GM18873 (cell line): Measurements from ENCODE around the gene SGO2.

ENCODE experiments used
- ATAC-seq: cut with Tn5 transposase; IDR thresholded peaks from one replicate; pipeline ENCODE4 v1.9.1; 2021; ENCODE audit warnings: mild to moderate bottlenecking, moderate library complexity, moderate number of reproducible peaks; ENCODE audit not compliant: unreplicated experiment, low FRiP score

The SGO2 gene, protein sequence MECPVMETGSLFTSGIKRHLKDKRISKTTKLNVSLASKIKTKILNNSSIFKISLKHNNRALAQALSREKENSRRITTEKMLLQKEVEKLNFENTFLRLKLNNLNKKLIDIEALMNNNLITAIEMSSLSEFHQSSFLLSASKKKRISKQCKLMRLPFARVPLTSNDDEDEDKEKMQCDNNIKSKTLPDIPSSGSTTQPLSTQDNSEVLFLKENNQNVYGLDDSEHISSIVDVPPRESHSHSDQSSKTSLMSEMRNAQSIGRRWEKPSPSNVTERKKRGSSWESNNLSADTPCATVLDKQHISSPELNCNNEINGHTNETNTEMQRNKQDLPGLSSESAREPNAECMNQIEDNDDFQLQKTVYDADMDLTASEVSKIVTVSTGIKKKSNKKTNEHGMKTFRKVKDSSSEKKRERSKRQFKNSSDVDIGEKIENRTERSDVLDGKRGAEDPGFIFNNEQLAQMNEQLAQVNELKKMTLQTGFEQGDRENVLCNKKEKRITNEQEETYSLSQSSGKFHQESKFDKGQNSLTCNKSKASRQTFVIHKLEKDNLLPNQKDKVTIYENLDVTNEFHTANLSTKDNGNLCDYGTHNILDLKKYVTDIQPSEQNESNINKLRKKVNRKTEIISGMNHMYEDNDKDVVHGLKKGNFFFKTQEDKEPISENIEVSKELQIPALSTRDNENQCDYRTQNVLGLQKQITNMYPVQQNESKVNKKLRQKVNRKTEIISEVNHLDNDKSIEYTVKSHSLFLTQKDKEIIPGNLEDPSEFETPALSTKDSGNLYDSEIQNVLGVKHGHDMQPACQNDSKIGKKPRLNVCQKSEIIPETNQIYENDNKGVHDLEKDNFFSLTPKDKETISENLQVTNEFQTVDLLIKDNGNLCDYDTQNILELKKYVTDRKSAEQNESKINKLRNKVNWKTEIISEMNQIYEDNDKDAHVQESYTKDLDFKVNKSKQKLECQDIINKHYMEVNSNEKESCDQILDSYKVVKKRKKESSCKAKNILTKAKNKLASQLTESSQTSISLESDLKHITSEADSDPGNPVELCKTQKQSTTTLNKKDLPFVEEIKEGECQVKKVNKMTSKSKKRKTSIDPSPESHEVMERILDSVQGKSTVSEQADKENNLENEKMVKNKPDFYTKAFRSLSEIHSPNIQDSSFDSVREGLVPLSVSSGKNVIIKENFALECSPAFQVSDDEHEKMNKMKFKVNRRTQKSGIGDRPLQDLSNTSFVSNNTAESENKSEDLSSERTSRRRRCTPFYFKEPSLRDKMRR

DNA sequence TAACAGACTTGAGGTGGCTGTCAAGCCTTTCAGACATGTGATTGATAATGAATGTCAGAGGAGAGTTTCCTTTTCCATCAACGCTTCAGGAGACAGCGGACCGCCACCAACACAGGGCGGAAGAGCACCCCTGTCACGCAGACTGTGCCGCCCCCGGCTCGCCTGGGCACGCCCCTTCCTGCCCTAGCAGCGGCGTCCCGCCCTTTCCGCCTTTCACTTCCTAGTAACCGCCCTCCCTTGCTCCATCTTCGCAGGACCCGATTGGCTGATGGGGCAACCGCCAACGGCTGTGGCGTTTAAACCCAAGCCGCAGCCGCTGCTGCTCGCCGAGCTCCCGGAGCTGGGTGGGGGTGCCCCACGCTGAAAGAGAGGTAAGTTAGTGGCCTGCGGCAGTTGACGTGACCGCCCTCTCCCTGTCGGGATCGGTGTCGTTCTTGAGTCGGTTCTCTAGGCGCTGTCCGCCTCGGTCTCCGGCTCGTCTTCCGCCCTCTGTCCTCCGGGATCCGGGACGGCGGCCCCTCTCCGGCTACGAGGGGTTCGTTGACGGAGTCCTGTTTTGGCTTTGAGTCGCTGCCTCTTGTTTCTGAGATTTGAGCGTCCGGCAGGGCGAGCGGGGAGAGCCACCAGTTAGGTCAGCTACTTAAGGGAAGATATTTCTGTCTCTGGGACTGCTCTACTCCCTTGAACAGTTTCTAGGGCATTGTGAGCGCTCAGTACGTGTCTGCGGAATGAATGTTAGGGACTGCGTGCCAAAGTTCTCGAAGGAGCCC lies at the start of gene SGO2:
Gene SGO2, plus strand, starts transcription at position 326 of the 770 bp plus-strand sequence. CDS start 6,769 bp downstream, outside the sequence.
- ATAC-seq = peak; percentile 99

GRCh38 chr2:200476836-200477235 lies 49.2 kb upstream of the SGO2 start:
- no peak for ATAC-seq

DNA sequence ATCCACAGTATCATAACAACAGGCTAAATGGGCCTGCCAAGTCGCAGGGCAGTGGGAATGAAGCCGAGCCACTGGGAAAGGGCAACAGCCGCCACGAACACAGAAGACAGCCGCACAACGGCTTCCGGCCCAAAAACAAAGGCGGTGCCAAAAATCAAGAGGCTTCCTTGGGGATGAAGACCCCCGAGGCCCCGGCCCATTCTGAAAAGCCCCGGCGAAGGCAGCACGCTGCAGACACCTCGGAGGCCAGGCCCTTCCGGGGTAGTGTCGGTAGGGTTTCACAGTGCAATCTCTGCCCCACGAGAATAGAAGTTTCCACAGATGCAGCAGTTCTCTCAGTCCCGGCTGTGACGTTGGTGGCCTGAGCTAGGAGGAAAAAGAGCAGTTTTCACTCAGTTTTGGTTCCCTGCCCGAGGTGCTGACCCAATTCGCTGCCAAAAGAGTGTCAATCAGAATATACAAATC lies 48.3 kb upstream of the SGO2 start:
- ATAC-seq = no peak

DNA sequence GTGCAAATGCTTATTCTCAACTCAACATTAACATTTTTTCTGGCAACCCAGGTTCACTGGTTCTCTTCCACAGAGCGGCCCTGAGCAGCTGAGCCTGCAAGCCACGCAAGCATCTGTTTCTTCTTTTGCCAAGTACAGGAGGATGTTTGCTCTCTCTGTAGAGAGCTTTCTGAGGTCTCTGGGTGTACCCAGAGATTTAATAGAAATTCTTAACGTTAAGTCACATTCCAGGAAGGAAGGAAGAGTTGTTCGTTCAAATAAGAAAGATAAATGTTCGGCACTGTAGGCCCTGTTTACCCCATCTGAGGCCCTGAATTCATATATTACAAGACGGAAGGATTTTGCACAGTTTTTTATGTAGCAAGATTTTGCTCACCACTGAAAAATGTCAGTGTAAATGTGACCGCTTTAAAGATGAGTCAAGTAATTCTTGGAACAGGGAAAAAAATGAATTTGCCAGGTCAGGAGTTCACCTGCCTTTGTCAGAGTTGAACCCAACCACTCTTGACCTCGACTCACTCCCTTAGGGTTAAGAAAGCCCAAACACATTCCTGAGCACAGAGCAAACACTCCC lies 46.2 kb upstream of the SGO2 start:
- ATAC-seq = no peak

DNA sequence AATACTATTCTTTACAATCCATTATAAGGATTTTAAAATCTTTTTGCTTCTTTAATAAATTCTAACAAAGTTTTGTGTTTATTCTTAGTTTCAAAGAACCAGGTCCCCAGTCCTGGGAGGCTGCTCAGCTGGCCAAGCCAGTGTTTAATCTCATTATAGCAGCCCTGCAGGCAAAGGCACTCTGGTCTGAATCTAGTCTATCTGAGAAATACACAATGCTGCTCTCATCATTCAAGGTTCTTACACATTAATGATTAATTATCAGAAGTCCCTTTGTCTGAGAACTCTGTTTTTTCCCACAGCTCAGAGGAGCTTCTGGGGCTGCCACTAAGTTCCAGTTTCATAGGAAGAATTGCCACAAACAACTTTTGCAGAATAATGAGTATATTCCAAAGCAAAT lies 43.8 kb upstream of the SGO2 start:
- ATAC-seq = peak; percentile 54

DNA sequence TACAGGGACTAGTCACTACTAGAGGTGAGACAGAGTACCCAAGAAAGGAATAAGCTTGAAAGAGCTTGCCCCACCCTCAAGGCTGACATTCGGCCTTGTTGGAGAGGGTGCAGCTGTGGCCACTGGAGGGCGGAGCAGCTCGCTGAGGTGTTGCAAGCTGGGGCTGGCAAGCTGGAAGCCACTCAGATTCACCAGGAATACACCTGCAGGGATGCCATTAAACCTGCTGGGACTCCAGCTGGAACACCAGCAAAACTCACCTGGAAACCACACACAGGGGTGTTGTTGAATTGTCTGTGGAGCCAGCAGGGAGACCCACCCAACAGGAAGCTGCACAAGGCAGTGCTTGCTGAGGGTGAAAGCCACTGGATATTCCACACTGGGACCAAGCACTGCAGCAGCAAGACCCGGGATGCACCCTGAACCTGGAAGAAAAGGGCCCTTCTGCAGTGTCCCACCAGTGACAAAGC lies 42.2 kb upstream of the SGO2 start:
- ATAC-seq = peak; percentile 40

GRCh38 chr2:200484934-200485333 lies 41.1 kb upstream of the SGO2 start:
- no peak for ATAC-seq

- no peak for ATAC-seq
Measured at GRCh38 chr2:200486529-200486928, 39.5 kb upstream of the SGO2 start.

DNA sequence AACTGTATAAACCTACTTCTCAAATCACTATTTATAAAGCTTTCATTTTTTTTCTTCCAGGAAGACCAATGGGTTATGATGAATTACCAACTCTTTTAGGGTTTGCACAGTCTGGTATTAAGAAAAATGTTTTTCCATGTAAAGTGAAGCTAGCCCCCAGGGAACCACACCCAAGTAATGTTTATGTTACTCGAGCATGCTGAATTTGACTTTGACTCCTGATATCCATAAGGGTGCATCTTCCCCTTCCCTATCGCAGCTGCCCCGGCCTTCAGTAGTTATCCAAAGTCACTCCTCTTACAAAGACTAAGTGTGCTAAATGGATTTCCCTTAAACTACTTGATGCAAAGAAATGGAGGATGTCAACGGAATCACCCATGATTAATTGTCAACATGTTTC lies 37.8 kb upstream of the SGO2 start:
- no peak for ATAC-seq

DNA sequence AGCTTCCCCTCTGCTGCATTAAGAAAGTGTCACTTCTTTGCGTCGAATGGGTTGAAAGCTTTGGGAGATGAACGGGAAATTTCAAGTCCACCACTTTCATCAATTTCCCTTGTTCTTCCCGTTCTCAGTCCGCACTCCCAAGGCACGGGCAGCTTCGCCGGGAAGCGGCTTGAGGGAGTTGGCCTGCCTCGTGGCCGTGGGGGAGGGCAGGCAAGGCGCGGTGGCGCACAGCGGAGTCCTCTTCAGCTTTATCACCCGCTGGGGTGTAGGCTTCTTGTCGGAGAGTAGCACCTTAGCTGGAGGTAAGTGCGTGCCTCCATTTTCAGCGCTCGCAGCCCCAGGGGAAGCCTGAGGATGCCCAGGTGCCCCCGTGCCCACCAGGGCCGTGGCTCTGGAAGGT lies 36.0 kb upstream of the SGO2 start:
- ATAC-seq = no peak

DNA sequence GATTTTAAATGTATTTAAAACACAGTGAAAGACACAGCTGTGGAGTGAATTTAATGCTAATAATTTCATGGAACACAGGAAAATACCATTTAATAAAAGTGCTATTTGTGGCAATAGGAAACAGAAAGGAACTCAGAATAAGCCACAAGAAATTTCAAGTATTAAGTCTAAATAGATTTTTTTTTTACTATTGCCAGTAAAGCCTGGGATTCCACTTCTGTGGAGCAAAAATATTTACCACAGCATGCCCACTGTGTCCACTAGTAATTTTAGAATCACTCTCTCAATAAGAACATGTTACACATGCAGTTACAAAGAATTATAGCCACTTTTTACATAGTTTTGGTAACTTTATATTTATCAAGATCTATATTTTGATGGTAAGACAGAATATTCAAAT lies 33.4 kb upstream of the SGO2 start:
- no peak for ATAC-seq

- ATAC-seq = no peak
Measured at GRCh38 chr2:200494048-200494447, 32.0 kb upstream of the SGO2 start.

- no peak for ATAC-seq
Measured at GRCh38 chr2:200496696-200497095, 29.3 kb upstream of the SGO2 start.

- ATAC-seq = no peak
Measured at GRCh38 chr2:200498402-200499162, 27.4 kb upstream of the SGO2 start.

DNA sequence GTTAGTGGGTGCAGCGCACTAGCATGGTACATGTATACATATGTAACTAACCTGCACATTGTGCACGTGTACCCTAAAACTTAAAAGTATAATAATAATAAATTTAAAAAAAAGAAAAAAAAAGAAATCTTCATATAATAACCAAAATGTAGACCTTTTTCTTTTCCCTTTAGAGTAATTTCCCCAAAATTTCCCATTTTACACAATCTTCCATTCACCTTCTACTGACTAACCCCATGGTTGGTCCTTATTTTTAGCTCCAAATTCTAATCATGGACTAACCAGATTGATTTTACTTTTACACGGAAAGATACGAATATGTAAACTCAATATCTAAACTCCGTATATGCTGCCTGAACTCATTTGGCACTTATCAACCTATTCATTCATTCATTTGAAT lies 23.8 kb upstream of the SGO2 start:
- no peak for ATAC-seq

- no peak for ATAC-seq
Measured at GRCh38 chr2:200506679-200507078, 19.3 kb upstream of the SGO2 start.

DNA sequence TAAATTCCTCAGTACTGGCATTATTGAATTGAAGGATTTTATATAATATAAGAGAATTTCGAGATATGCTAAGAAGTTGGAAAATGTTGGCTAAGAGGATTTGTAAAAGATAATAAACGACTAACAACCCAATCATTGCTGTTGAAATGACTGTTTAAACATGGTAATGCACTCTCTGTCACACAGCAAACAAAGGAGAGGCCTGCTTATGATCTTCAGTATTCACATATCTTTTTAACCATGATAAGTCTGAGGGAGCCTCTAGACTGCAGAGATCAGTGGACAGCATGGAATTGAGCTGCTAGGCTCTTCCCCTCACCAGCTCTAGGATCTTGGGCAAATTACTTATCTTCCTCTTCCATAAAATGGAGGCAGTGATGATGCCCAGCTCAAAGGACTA lies 18.8 kb upstream of the SGO2 start:
- no peak for ATAC-seq

GRCh38 chr2:200509235-200509611 lies 16.8 kb upstream of the SGO2 start:
- ATAC-seq = no peak
